Thoracic aorta (tissue), 2 donors: ENCODE results near the gene RPS6KA3. TPM values are rescaled to one million over a fixed set of nuclear protein-coding genes. Genes with fewer than 3 reads are reported as not detected.

Source experiments
- ATAC-seq: fragments of 150-250 bp; one replicate; pipeline ENCODE4 v1.8.0; 2017; ENCODE audit warnings: low read depth; ENCODE audit not compliant: insufficient number of reproducible peaks, low FRiP score
- DNase-seq: peaks from one replicate; pipeline ENCODE4 v3.0.0-alpha.2; 2020; ENCODE audit warnings: low spot score
- H3K27ac ChIP-seq, 2 donors: fragments of 200-600 bp; sonication (generic); 1 replicate in 1 of 2; 2 replicates in 1 of 2; pipeline ENCODE4 v1.5.1; 2016; ENCODE audit warnings: mild to moderate bottlenecking in 2 of 2, moderate library complexity in 2 of 2
- H3K27me3 ChIP-seq: fragments of 200-600 bp; sonication (generic); replicated peaks from 2 replicates; pipeline ENCODE4 v1.6.0; 2016; ENCODE audit warnings: mild to moderate bottlenecking; ENCODE audit not compliant: insufficient read depth
- H3K36me3 ChIP-seq: fragments of 200-600 bp; sonication (generic); one replicate; pipeline ENCODE4 v1.5.1; 2016
- H3K4me1 ChIP-seq, 2 donors: fragments of 200-600 bp; sonication (generic); 1 replicate in 1 of 2; 2 replicates in 1 of 2; pipeline versions ENCODE4 v1.5.1 to v1.6.0; 2016; ENCODE audit warnings: low read depth in 2 of 2, mild to moderate bottlenecking in 1 of 2; ENCODE audit not compliant: control insufficient read depth in 1 of 2
- H3K4me3 ChIP-seq: fragments of 200-600 bp; sonication (generic); 2 replicates; pipeline ENCODE4 v1.5.1; 2016; ENCODE audit warnings: mild to moderate bottlenecking
- H3K9me3 ChIP-seq: fragments of 200-600 bp; sonication (generic); 2 replicates; pipeline ENCODE4 v1.5.1; 2016
- CTCF ChIP-seq: fragments of 200-600 bp; sonication (generic); IDR thresholded peaks from one replicate; pipeline ENCODE4 v1.5.1; 2019; ENCODE audit warnings: antibody characterized with exemption
- total RNA-seq, 2 donors: library from RNA; depleted of rRNA; stranded (reverse); fragments of >200 nt; gene quantifications; one replicate each; pipeline versions ENCODE4 v1.1.0 to v1.2.3, GENCODE V29; 2016

RPS6KA3 gene
- total RNA-seq, 2 donors from 2014 or later: 24.0 to 64.5 TPM

- DNase-seq (no peak), ATAC-seq (no peak)
- TF ChIP-seq CTCF: no peak
- H3K4me1 ChIP-seq: no peaks in the 10 kb centered on the region
- no peak overlapping the region for H3K27ac ChIP-seq
- no peaks in the 10 kb centered on the region for H3K36me3 ChIP-seq
- H3K9me3 ChIP-seq: no peaks in the 10 kb centered on the region
- no peaks in the 10 kb centered on the region for H3K27me3 ChIP-seq
- H3K4me3 ChIP-seq: no peak overlapping the region
Observed at GRCh38 chrX:20111271-20111670, 155.4 kb downstream of the RPS6KA3 start.

GRCh38 chrX:20101934-20102581, 164.7 kb downstream of the RPS6KA3 start:
- DNase-seq (no peak), ATAC-seq (no peak)
- H3K27me3 ChIP-seq: no peaks in the 10 kb centered on the region
- H3K9me3 ChIP-seq: no peaks in the 10 kb centered on the region
- H3K27ac ChIP-seq: no peak overlapping the region
- H3K4me1 ChIP-seq: no peaks in the 10 kb centered on the region
- H3K4me3 ChIP-seq: no peak overlapping the region
- TF ChIP-seq CTCF: no peak
- no peaks in the 10 kb centered on the region for H3K36me3 ChIP-seq

Other genes starting within 250 kb of the RPS6KA3 start
- gene MAP7D2, start 150.0 kb downstream of the RPS6KA3 start, total RNA-seq: under 1 TPM in 1 of 2 donors, not detected in 1; 0.14 TPM
- 10 to 100 TPM; 18.8 to 45.4 TPM for gene EIF1AX, start 125.1 kb downstream of the RPS6KA3 start, total RNA-seq